Stimulated activated CD4-positive, alpha-beta T cell treated with anti-CD3 and anti-CD28 coated beads, Interleukin-15, amount 100 ng/mL, for 1 hour (primary cell): ENCODE results near the gene SHTN1.

ENCODE experiments used
- DNase-seq, 2 donors: peaks; one replicate each; pipeline ENCODE4 v3.0.0-alpha.2; 2020; ENCODE audit warnings: low read depth in 1 of 2, low spot score in 1 of 2

SHTN1 gene

GRCh38 chr10:116988311-116988710 lies 16.7 kb downstream of the SHTN1 start:
- no peak for DNase-seq

- no peak for DNase-seq
Measured at GRCh38 chr10:116985611-116986010, 19.4 kb downstream of the SHTN1 start.

- DNase-seq = no peak
Measured at GRCh38 chr10:116984202-116984990, 20.6 kb downstream of the SHTN1 start.

- DNase-seq = no peak
Measured at GRCh38 chr10:116980041-116980440, 24.9 kb downstream of the SHTN1 start.

DNA sequence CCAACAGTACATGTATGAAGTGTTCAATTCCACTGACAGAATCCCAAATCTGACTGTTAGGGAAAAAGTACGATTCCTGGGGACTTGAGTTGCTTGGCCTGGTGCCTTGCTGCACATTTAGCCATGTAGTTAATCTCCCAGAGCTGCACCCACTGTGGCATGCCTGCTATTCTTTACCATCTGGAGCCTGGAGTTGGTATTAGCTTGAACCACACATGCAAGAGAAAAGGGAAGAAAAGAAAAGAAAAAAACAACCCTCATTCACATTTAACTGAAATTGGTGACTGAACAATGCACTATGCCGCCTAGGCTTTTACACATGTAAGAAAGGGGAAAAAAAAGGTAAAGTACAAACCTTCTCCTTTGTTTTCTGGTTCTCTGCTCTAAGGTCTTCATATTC lies 26.1 kb downstream of the SHTN1 start:
- no peak for DNase-seq

- DNase-seq = no peak
Measured at GRCh38 chr10:116974456-116975005, 30.5 kb downstream of the SHTN1 start.

GRCh38 chr10:116973946-116974455 lies 31.0 kb downstream of the SHTN1 start:
- no peak for DNase-seq

DNA sequence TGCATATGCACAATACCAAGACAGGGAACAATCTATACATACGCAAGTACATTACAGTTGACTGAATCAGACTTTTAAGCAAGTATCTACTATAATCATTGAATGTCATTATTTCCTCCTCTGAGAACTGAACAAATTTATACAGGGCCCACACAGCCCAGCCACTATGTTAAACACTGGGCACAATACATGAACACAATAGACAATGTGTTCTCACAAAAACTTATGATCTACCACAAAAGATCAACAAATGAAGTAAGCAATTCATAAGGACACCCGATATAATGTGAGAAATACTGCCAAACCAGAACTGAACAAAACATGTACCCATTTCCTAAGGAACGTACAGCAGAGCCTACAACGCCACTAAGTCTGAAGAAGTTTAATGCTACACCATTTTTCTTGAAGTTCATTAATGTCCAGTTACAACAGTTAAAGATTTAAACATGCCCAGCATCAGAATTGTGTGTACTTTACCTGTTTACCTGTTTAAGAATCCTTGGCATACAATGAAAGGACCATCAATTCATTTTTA lies 31.5 kb downstream of the SHTN1 start:
- no peak for DNase-seq

DNA sequence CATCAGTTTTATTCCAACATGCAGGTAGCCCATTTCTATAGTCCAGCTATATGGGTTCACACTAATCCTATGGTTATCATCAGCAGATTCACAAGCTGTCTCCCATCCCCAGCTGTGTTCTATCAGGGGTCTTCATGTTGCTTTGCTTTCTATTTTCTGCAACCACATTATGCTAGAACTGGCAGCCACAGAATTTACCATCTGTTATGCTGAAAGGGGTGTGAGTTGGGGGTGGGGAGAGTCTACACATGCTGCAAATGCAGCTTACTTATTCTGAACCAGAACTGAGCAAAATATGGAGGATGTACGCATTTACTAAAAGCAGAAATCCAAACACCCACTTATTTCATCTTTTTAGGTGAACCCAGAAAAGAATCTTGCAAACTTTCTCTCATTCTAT lies 32.9 kb downstream of the SHTN1 start:
- no peak for DNase-seq

GRCh38 chr10:116970050-116970449 lies 34.9 kb downstream of the SHTN1 start:
- DNase-seq = no peak

DNA sequence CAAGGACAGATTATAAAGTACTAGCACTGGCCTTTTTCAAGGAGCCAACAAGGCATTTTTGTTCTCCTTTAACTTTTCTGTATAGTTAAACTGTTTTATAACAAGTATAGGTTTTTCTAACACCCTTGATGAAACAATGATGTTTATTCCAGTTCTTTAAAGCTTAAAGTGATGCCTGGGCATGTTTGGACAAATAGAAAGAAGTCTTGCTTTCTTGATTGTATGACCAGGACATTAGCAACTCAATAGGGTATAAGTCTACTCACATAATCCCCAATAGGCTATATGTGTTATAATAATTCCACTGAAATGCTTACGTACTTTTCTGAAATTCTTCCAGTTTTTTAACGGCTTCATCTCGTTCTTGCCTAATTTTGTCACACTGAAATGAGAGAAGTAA lies 36.7 kb downstream of the SHTN1 start:
- DNase-seq = no peak

DNA sequence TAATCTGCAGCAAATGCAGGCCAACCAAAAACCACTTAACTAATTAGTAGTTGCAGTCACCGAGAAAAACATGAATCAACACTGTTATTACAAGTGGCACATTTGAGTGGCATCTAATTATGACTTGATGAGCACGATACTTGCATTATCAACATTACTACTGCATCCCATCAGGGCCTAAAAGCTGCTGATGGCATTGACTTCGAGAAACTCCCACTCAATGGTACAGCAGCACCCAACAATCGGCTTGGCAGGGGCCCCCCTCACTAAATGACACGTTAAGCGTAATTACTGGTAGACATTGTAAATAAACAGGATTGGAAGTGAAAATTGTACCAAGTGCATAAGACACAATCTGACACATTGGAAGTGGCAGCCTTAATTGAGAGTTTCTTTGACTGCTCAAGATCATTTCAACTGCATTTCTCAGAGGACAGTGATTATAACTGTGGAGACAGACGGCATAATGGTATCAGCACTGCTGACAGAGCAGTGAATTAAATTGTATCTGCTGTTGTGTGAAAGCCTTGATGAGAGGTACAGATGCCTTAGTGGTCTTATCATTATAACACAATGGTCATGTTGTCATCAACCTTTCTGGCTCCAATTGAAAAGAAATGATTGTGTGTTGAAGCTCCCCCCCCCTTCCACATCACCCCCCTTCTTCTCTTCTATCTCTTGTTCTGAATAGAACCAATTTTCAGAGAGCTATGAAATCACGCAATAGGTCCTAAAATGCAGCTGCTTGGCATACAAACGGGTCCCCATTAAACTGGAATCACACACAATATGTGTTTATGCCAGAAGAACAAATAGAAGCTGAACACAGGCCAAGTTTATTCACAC lies 43.4 kb downstream of the SHTN1 start:
- DNase-seq = no peak

- no peak for DNase-seq
Measured at GRCh38 chr10:116960066-116960776, 44.8 kb downstream of the SHTN1 start.

- DNase-seq = no peak
Measured at GRCh38 chr10:116952729-116953128, 52.3 kb downstream of the SHTN1 start.

DNA sequence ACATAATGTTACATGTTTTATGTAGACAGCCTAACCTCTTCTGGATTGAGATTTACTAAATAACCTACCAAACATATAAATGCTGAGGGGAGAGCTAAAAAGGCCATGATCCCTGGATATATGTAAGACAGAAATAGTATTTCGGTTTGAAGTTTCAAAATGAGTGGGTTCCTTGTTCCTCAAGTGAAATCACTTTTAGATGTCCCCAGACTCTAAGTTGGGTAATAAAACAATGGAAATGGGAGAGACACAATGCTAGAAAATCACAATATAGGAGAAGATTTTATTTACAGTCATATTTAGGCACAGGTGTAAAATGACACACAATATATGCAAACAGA lies 56.5 kb downstream of the SHTN1 start:
- DNase-seq = no peak

GRCh38 chr10:116947841-116948529 lies 57.0 kb downstream of the SHTN1 start:
- DNase-seq = no peak

DNA sequence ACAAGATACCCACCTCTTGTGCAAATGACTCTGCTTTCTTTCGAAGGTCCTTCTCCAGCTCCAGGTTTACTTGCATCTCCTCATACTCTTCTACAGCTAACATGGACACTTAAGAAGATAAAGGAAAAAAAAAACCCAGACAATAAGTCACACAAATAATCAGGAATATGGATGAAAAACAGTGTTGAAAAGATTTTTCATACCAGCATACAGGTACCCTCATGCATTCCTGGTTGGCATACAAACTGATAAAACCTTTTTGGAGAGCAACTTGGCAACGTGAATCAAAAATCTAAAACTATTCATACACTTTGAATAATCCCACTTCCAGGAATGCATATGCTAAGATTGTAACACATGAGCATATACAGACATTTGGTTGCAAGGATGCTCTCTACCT lies 60.1 kb downstream of the SHTN1 start:
- no peak for DNase-seq

GRCh38 chr10:116931806-116932205 lies 73.2 kb downstream of the SHTN1 start:
- no peak for DNase-seq

DNA sequence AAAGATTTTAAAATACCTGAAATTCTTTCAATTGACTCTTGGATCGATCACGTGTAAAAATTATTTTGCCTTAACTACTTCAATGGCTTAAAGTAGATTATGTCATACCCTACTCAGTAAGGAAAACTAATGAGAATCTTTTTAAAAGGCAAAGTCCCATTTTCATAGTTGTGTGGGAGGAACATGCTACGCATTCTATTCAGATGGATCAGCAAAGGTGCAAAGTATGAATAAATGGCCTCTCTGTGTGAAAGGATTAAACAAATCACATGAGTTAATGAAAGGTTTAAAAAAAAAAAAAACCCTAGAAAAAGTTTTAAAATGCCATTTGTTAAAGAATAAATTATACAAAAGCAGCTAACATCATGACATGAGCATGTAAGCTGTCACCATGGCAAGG lies 78.6 kb downstream of the SHTN1 start:
- no peak for DNase-seq

GRCh38 chr10:116925056-116925455 lies 79.9 kb downstream of the SHTN1 start:
- no peak for DNase-seq

- DNase-seq = no peak
Measured at GRCh38 chr10:116919706-116920105, 85.3 kb downstream of the SHTN1 start.
